Measurements from ENCODE around the gene NMRK2. TPM values are rescaled to one million over a fixed set of nuclear protein-coding genes. Genes with fewer than 3 reads are reported as not detected.

Gene NMRK2
- total RNA-seq, 2 experiments from 2014 or later, result not detected

Other genes with a start within 250 kb of the NMRK2 start
- gene PIP5K1C, start 232.6 kb upstream of the NMRK2 start, total RNA-seq, result 10 to 100 TPM; 12.9 to 14.8 TPM
- under 1 TPM; 0.24 to 0.39 TPM for gene TJP3, start 224.7 kb upstream of the NMRK2 start, total RNA-seq
- 10 to 100 TPM; 21.4 to 21.9 TPM for gene APBA3, start 171.4 kb upstream of the NMRK2 start, total RNA-seq
- 10 to 100 TPM; 76.9 to 81.5 TPM for gene MRPL54, start 170.4 kb upstream of the NMRK2 start, total RNA-seq
- not detected for gene RAX2, start 160.8 kb upstream of the NMRK2 start, total RNA-seq
- 10 to 100 TPM; 32.1 to 33.8 TPM for gene MATK, start 146.7 kb upstream of the NMRK2 start, total RNA-seq
- gene ZFR2, start 64.0 kb upstream of the NMRK2 start, total RNA-seq, result under 1 TPM; 0.54 to 0.84 TPM
- not detected for gene ATCAY, start 52.4 kb upstream of the NMRK2 start, total RNA-seq
- 10 to 100 TPM; 31.6 to 32.2 TPM for gene DAPK3, start 38.0 kb downstream of the NMRK2 start, total RNA-seq
- 1,000 to 10,000 TPM; 3,340 to 3,392 TPM for gene EEF2, start 52.4 kb downstream of the NMRK2 start, total RNA-seq
- 10 to 100 TPM; 24.0 to 26.3 TPM for gene PIAS4, start 74.7 kb downstream of the NMRK2 start, total RNA-seq
- 10 to 100 TPM; 34.9 to 35.9 TPM for gene ZBTB7A, start 133.8 kb downstream of the NMRK2 start, total RNA-seq
- gene MAP2K2, start 191.1 kb downstream of the NMRK2 start, total RNA-seq, result 100 to 1,000 TPM; 120 to 121 TPM
- gene CREB3L3, start 220.6 kb downstream of the NMRK2 start, total RNA-seq, result not detected
- gene SIRT6, start 249.5 kb downstream of the NMRK2 start, total RNA-seq, result 10 to 100 TPM; 27.1 to 27.2 TPM
- 1 to 10 TPM; 1.6 TPM for gene ANKRD24, start 249.6 kb downstream of the NMRK2 start, total RNA-seq

All from activated naive CD8-positive, alpha-beta T cell treated with anti-CD3 and anti-CD28 coated beads for 36 hours (primary cell).